HEK293 (cell line): ENCODE results near the gene ADGRD2.

Experiments
- BCL11B ChIP-seq: fragments of 450-650 bp; formaldehyde crosslinking; IDR thresholded peaks from 2 replicates; pipeline ENCODE4 v1.5.1; 2016; ENCODE audit warnings: low read depth, missing biosample characterization, missing genetic modification characterization
- GLI4 ChIP-seq: fragments of 450-650 bp; formaldehyde crosslinking; IDR thresholded peaks from 2 replicates; pipeline ENCODE4 v1.5.1; 2016; ENCODE audit warnings: missing biosample characterization, missing genetic modification characterization
- IKZF3 ChIP-seq: fragments of 450-650 bp; IDR thresholded peaks from 2 replicates; pipeline ENCODE4 v1.5.0; 2018; ENCODE audit warnings: missing biosample characterization, mild to moderate bottlenecking, missing genetic modification characterization, moderate library complexity
- MYNN ChIP-seq: fragments of 450-650 bp; formaldehyde crosslinking; IDR thresholded peaks from 2 replicates; pipeline ENCODE4 v1.5.1; 2016; ENCODE audit warnings: missing biosample characterization, missing genetic modification characterization, borderline replicate concordance
- TRIM28 ChIP-seq: IDR thresholded peaks from 2 replicates; pipeline ENCODE4 v1.6.1; 2011; ENCODE audit warnings: low read length, control low read depth, borderline replicate concordance
- ZBTB8A ChIP-seq: fragments of 450-650 bp; formaldehyde crosslinking; IDR thresholded peaks from 2 replicates; pipeline ENCODE4 v1.5.1; 2016; ENCODE audit warnings: missing biosample characterization, missing genetic modification characterization
- ZNF10 ChIP-seq: fragments of 450-650 bp; formaldehyde crosslinking; IDR thresholded peaks from 2 replicates; pipeline ENCODE4 v1.5.1; 2017; ENCODE audit warnings: missing biosample characterization, missing genetic modification characterization
- ZNF112 ChIP-seq: fragments of 450-650 bp; formaldehyde crosslinking; IDR thresholded peaks from 2 replicates; pipeline ENCODE4 v1.5.0; 2017; ENCODE audit warnings: missing biosample characterization, missing genetic modification characterization
- ZNF155 ChIP-seq: fragments of 450-650 bp; formaldehyde crosslinking; IDR thresholded peaks from 2 replicates; pipeline ENCODE4 v1.5.1; 2016; ENCODE audit warnings: missing biosample characterization, missing genetic modification characterization
- ZNF2 ChIP-seq: fragments of 450-650 bp; formaldehyde crosslinking; IDR thresholded peaks from 2 replicates; pipeline ENCODE4 v1.5.1; 2016; ENCODE audit warnings: missing biosample characterization, missing genetic modification characterization
- ZNF23 ChIP-seq: fragments of 450-650 bp; formaldehyde crosslinking; IDR thresholded peaks from 2 replicates; pipeline ENCODE4 v1.5.1; 2016; ENCODE audit warnings: missing biosample characterization, missing genetic modification characterization, borderline replicate concordance
- ZNF521 ChIP-seq: fragments of 450-650 bp; formaldehyde crosslinking; IDR thresholded peaks from 2 replicates; pipeline ENCODE4 v1.5.1; 2017; ENCODE audit warnings: missing biosample characterization, mild to moderate bottlenecking, missing genetic modification characterization
- ZNF555 ChIP-seq: fragments of 450-650 bp; formaldehyde crosslinking; conservative IDR thresholded peaks from 2 replicates; pipeline ENCODE4 v1.5.1; 2017; ENCODE audit warnings: missing biosample characterization, mild to moderate bottlenecking, missing genetic modification characterization, inconsistent platforms
- ZNF596 ChIP-seq: fragments of 450-650 bp; IDR thresholded peaks from 2 replicates; pipeline ENCODE4 v1.5.0; 2018; ENCODE audit warnings: missing biosample characterization, mild to moderate bottlenecking, missing genetic modification characterization, moderate library complexity
- ZNF600 ChIP-seq: fragments of 450-650 bp; formaldehyde crosslinking; IDR thresholded peaks from 2 replicates; pipeline ENCODE4 v1.5.1; 2016; ENCODE audit warnings: missing biosample characterization, missing genetic modification characterization
- ZNF658 ChIP-seq: fragments of 450-650 bp; formaldehyde crosslinking; IDR thresholded peaks from 2 replicates; pipeline ENCODE4; 2016; ENCODE audit warnings: missing biosample characterization, missing genetic modification characterization
- ZNF677 ChIP-seq: fragments of 450-650 bp; IDR thresholded peaks from 2 replicates; pipeline ENCODE4 v1.5.0; 2018; ENCODE audit warnings: missing biosample characterization, mild to moderate bottlenecking, missing genetic modification characterization, moderate library complexity
- ZNF776 ChIP-seq: fragments of 450-650 bp; formaldehyde crosslinking; IDR thresholded peaks from 2 replicates; pipeline ENCODE4 v1.5.0; 2017; ENCODE audit warnings: missing biosample characterization, missing genetic modification characterization, borderline replicate concordance
- ZNF777 ChIP-seq: fragments of 450-650 bp; formaldehyde crosslinking; IDR thresholded peaks from 2 replicates; pipeline ENCODE4 v1.5.1; 2017; ENCODE audit warnings: missing biosample characterization, missing genetic modification characterization, borderline replicate concordance
- ZSCAN23 ChIP-seq: fragments of 450-650 bp; formaldehyde crosslinking; IDR thresholded peaks from 2 replicates; pipeline ENCODE4 v1.5.1; 2016; ENCODE audit warnings: missing biosample characterization, missing genetic modification characterization
- TF ChIP-seq, protein P1 (sequence below): fragments of 450-650 bp; formaldehyde crosslinking; IDR thresholded peaks from 2 replicates; pipeline ENCODE4 v1.5.1; 2016; ENCODE audit warnings: missing biosample characterization, missing genetic modification characterization
- TF ChIP-seq, protein P2 (sequence below): fragments of 450-650 bp; formaldehyde crosslinking; IDR thresholded peaks from 2 replicates; pipeline ENCODE4 v1.5.1; 2016; ENCODE audit warnings: missing biosample characterization, missing genetic modification characterization, low read depth
- TF ChIP-seq, protein P3 (sequence below): fragments of 450-650 bp; formaldehyde crosslinking; IDR thresholded peaks from 2 replicates; pipeline ENCODE4 v1.5.1; 2016; ENCODE audit warnings: missing biosample characterization, missing genetic modification characterization
- TF ChIP-seq, protein P4 (sequence below): fragments of 450-650 bp; formaldehyde crosslinking; conservative IDR thresholded peaks from 2 replicates; pipeline ENCODE4 v1.5.1; 2016; ENCODE audit warnings: low read depth, missing biosample characterization, missing genetic modification characterization
- TF ChIP-seq, protein P5 (sequence below): fragments of 450-650 bp; IDR thresholded peaks from 2 replicates; pipeline ENCODE4 v1.5.1; 2018; ENCODE audit warnings: missing biosample characterization, mild to moderate bottlenecking, missing genetic modification characterization
- TF ChIP-seq, protein P6 (sequence below): fragments of 450-650 bp; formaldehyde crosslinking; IDR thresholded peaks from 2 replicates; pipeline ENCODE4; 2016; ENCODE audit warnings: missing biosample characterization, missing genetic modification characterization

ADGRD2 gene

DNA sequence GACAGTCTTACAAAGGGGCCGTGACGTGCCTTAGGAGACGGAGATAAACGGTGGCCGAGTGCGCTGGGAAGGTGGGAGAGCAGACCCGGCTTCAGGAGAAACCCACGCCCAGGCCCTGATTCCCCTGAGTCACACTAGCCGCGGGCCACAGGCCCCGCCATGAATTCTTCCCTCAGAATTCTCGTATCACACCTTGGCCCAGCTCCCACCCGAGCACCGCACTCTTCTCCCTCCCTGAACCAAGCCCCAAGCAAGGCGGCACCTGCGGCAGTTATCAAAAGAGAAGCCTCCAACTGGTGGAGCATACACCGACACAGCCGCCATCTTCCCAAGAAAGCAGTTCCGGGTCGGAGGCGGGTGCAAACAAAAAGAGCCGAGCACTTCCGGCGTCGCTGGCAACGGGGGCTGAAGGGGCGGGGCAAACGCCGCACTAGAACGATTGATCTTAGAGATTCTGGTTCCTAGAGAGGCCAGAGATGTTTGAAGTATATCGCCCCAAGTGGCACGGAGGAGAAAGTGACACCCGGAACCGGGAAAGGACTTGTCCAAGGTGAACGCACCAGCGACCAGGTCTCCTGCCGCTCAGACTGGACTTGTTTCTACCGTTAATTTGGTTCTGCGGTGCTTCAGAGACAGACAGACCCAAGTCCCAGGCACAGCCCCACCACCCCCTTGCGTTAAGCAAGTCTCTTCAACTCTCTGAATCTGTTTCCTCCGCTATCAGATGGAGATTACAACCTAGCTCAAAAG lies 35.0 kb upstream of the ADGRD2 start, which contains the start of gene PSMB7 (continued):
- TF ChIP-seq, protein P1, sequence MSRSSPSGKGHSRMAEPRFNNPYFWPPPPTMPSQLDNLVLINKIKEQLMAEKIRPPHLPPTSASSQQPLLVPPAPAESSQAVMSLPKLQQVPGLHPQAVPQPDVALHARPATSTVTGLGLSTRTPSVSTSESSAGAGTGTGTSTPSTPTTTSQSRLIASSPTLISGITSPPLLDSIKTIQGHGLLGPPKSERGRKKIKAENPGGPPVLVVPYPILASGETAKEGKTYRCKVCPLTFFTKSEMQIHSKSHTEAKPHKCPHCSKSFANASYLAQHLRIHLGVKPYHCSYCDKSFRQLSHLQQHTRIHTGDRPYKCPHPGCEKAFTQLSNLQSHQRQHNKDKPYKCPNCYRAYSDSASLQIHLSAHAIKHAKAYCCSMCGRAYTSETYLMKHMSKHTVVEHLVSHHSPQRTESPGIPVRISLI (tag by site-specific recombination), result no peak
- TF ChIP-seq ZNF555 (tag by site-specific recombination), result no peak
- no peak for TF ChIP-seq ZNF112
- TF ChIP-seq ZNF23 (tag by site-specific recombination), result no peak
- TF ChIP-seq IKZF3 (tag by site-specific recombination), result no peak
- no peak for TF ChIP-seq ZNF521 (tag by site-specific recombination)
- no peak for TF ChIP-seq ZNF596 (tag by site-specific recombination)
- TF ChIP-seq, protein P2, sequence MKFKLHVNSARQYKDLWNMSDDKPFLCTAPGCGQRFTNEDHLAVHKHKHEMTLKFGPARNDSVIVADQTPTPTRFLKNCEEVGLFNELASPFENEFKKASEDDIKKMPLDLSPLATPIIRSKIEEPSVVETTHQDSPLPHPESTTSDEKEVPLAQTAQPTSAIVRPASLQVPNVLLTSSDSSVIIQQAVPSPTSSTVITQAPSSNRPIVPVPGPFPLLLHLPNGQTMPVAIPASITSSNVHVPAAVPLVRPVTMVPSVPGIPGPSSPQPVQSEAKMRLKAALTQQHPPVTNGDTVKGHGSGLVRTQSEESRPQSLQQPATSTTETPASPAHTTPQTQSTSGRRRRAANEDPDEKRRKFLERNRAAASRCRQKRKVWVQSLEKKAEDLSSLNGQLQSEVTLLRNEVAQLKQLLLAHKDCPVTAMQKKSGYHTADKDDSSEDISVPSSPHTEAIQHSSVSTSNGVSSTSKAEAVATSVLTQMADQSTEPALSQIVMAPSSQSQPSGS (tag by site-specific recombination), result no peak
- no peak for TF ChIP-seq ZNF600 (tag by site-specific recombination)
- TF ChIP-seq GLI4 (tag by site-specific recombination), result no peak
- TF ChIP-seq, protein P3, sequence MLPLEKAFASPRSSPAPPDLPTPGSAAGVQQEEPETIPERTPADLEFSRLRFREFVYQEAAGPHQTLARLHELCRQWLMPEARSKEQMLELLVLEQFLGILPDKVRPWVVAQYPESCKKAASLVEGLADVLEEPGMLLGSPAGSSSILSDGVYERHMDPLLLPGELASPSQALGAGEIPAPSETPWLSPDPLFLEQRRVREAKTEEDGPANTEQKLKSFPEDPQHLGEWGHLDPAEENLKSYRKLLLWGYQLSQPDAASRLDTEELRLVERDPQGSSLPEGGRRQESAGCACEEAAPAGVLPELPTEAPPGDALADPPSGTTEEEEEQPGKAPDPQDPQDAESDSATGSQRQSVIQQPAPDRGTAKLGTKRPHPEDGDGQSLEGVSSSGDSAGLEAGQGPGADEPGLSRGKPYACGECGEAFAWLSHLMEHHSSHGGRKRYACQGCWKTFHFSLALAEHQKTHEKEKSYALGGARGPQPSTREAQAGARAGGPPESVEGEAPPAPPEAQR (tag by site-specific recombination), result no peak
- TF ChIP-seq ZNF155, result no peak
- no peak for TF ChIP-seq BCL11B (tag by site-specific recombination)
- TF ChIP-seq, protein P4, sequence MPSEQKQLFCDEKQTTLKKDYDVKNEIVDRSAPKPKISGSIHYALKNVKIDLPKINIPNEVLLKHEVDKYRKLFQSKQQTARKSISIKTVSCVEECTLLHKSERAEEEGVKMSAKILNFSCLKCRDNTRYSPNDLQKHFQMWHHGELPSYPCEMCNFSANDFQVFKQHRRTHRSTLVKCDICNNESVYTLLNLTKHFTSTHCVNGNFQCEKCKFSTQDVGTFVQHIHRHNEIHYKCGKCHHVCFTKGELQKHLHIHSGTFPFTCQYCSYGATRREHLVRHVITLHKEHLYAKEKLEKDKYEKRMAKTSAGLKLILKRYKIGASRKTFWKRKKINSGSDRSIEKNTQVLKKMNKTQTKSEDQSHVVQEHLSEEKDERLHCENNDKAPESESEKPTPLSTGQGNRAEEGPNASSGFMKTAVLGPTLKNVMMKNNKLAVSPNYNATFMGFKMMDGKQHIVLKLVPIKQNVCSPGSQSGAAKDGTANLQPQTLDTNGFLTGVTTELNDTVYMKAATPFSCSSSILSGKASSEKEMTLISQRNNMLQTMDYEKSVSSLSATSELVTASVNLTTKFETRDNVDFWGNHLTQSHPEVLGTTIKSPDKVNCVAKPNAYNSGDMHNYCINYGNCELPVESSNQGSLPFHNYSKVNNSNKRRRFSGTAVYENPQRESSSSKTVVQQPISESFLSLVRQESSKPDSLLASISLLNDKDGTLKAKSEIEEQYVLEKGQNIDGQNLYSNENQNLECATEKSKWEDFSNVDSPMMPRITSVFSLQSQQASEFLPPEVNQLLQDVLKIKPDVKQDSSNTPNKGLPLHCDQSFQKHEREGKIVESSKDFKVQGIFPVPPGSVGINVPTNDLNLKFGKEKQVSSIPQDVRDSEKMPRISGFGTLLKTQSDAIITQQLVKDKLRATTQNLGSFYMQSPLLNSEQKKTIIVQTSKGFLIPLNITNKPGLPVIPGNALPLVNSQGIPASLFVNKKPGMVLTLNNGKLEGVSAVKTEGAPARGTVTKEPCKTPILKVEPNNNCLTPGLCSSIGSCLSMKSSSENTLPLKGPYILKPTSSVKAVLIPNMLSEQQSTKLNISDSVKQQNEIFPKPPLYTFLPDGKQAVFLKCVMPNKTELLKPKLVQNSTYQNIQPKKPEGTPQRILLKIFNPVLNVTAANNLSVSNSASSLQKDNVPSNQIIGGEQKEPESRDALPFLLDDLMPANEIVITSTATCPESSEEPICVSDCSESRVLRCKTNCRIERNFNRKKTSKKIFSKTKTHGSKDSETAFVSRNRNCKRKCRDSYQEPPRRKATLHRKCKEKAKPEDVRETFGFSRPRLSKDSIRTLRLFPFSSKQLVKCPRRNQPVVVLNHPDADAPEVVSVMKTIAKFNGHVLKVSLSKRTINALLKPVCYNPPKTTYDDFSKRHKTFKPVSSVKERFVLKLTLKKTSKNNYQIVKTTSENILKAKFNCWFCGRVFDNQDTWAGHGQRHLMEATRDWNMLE (tag by site-specific recombination), result peak; percentile 96
- peak; percentile 53; the same call in 1 of the 2 replicates for TF ChIP-seq ZNF2
- TF ChIP-seq MYNN (tag by site-specific recombination), result no peak
- TF ChIP-seq, protein P5, sequence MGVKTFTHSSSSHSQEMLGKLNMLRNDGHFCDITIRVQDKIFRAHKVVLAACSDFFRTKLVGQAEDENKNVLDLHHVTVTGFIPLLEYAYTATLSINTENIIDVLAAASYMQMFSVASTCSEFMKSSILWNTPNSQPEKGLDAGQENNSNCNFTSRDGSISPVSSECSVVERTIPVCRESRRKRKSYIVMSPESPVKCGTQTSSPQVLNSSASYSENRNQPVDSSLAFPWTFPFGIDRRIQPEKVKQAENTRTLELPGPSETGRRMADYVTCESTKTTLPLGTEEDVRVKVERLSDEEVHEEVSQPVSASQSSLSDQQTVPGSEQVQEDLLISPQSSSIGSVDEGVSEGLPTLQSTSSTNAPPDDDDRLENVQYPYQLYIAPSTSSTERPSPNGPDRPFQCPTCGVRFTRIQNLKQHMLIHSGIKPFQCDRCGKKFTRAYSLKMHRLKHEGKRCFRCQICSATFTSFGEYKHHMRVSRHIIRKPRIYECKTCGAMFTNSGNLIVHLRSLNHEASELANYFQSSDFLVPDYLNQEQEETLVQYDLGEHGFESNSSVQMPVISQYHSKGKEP, result 0 out of 2 replicates have a peak, but pooled peaks have one; percentile 20
- no peak for TF ChIP-seq ZNF777 (tag by site-specific recombination)
- no peak for TF ChIP-seq ZNF10 (tag by site-specific recombination)
- peak; percentile 45 for TF ChIP-seq ZBTB8A
- no peak for TF ChIP-seq ZNF677 (tag by site-specific recombination)
- TF ChIP-seq ZSCAN23 (tag by site-specific recombination), result peak; percentile 48; the same call in 1 of the 2 replicates
- peak; percentile 78 for TF ChIP-seq TRIM28
- TF ChIP-seq ZNF776 (tag by site-specific recombination), result no peak
- TF ChIP-seq, protein P6, sequence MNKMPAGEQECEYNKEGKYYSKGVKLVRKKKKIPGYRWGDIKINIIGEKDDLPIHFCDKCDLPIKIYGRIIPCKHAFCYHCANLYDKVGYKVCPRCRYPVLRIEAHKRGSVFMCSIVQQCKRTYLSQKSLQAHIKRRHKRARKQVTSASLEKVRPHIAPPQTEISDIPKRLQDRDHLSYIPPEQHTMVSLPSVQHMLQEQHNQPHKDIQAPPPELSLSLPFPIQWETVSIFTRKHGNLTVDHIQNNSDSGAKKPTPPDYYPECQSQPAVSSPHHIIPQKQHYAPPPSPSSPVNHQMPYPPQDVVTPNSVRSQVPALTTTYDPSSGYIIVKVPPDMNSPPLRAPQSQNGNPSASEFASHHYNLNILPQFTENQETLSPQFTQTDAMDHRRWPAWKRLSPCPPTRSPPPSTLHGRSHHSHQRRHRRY (tag by site-specific recombination), result no peak
- no peak for TF ChIP-seq ZNF658 (tag by site-specific recombination)
